Endothelial cell of umbilical vein (primary cell): Measurements from ENCODE around the gene ZNF763. TPM values are rescaled to one million over a fixed set of nuclear protein-coding genes. Genes with fewer than 3 reads are reported as not detected.

Experiments used
- BruUV-seq: library from RNA; stranded (reverse); fragments of 400-500 nt; replicated peaks from 2 replicates; lab custom pipeline; 2021; lab: Mats Ljungman, UMichigan
- CTCF ChIA-PET: fragments of 300-600, 350-600 bp; sonication (Branson Sonifier 250); formaldehyde crosslinking; loops from one replicate; lab custom pipeline; 2021; ENCODE audit warnings: antibody characterized with exemption, inconsistent platforms; lab: Charles Lee
- POLR2A ChIA-PET: fragments of 300-600, 350-600 bp; sonication (Branson Sonifier 250); formaldehyde crosslinking; loops from one replicate; lab custom pipeline; 2021; ENCODE audit warnings: antibody characterized with exemption, inconsistent platforms; lab: Charles Lee
- DNase-seq: peaks from one replicate; pipeline ENCODE4 v3.0.0-alpha.2; 2011; ENCODE audit warnings: low read depth, low spot score
- FAIRE-seq: peaks from 2 replicates; lab custom pipeline; 2011; peaks lifted over from hg19 to GRCh38; lab: Jason Lieb, UNC
- H2AFZ ChIP-seq: 2 replicates; pipeline ENCODE4 v1.6.0; 2012; ENCODE audit warnings: low read depth, low read length, control low read depth, inconsistent platforms
- H3K27ac ChIP-seq: 2 replicates; pipeline ENCODE4 v1.5.1; 2011; ENCODE audit warnings: low read depth, mild to moderate bottlenecking, control low read depth, low read length, moderate library complexity; ENCODE audit not compliant: insufficient read depth
- H3K27me3 ChIP-seq, 2 experiments: 2 replicates each; pipeline versions ENCODE4 v1.6.0 to v1.6.1; 2011; ENCODE audit warnings: low read length in 2 of 2, mixed read lengths in 1 of 2; ENCODE audit not compliant: control insufficient read depth in 2 of 2, insufficient read depth in 2 of 2
- H3K36me3 ChIP-seq, 2 experiments: 2 replicates in 1 of 2; 3 replicates in 1 of 2; pipeline ENCODE4 v1.5.1; 2011; ENCODE audit warnings: low read length in 2 of 2, mild to moderate bottlenecking in 1 of 2, moderate library complexity in 1 of 2; ENCODE audit not compliant: control insufficient read depth in 2 of 2, insufficient read depth in 2 of 2; ENCODE audit errors: extremely low read depth in 1 of 2
- H3K4me1 ChIP-seq: 3 replicates; pipeline ENCODE4 v1.5.1; 2011; ENCODE audit warnings: mild to moderate bottlenecking, low read length; ENCODE audit not compliant: control insufficient read depth, insufficient read depth; ENCODE audit errors: extremely low read depth
- H3K4me2 ChIP-seq: 2 replicates; pipeline ENCODE4 v1.6.1; 2011; ENCODE audit warnings: low read length, control low read depth, mixed read lengths; ENCODE audit not compliant: insufficient read depth
- H3K4me3 ChIP-seq, 3 experiments: fragments of 200-600 bp in 1 of 3; sonication (generic), shearing (Covaris generic) in 1 of 3; replicated peaks in 1 of 3; 2 replicates each; pipeline ENCODE4 v1.5.1; 2011 to 2016; ENCODE audit warnings: control low read depth in 3 of 3, low read length in 3 of 3, mild to moderate bottlenecking in 2 of 3, inconsistent platforms in 1 of 3, low read depth in 1 of 3, moderate library complexity in 1 of 3; ENCODE audit not compliant: insufficient read depth in 1 of 3
- H3K79me2 ChIP-seq: 2 replicates; pipeline ENCODE4 v1.6.0; 2012; ENCODE audit warnings: low read length, inconsistent platforms; ENCODE audit not compliant: control insufficient read depth, insufficient read depth
- H3K9ac ChIP-seq: replicated peaks from 2 replicates; pipeline ENCODE3; 2011; ENCODE audit warnings: low read length, control low read depth; ENCODE audit not compliant: insufficient read depth; ENCODE audit errors: extremely low read depth
- H3K9me1 ChIP-seq: replicated peaks from 3 replicates; pipeline ENCODE4 v1.6.0; 2011; ENCODE audit warnings: mild to moderate bottlenecking, low read length; ENCODE audit not compliant: control insufficient read depth, insufficient read depth; ENCODE audit errors: extremely low read depth
- H3K9me3 ChIP-seq: replicated peaks from 2 replicates; pipeline ENCODE4 v1.5.1; 2012; ENCODE audit warnings: low read length, inconsistent platforms; ENCODE audit not compliant: control insufficient read depth, insufficient read depth
- H4K20me1 ChIP-seq: replicated peaks from 2 replicates; pipeline ENCODE3; 2011; ENCODE audit warnings: mild to moderate bottlenecking, low read length; ENCODE audit not compliant: control insufficient read depth, insufficient read depth; ENCODE audit errors: extremely low read depth
- CTCF ChIP-seq, 2 donors: IDR thresholded peaks; 1 replicate in 1 of 2; 2 replicates in 1 of 2; pipeline ENCODE4 v1.5.1; 2011; ENCODE audit warnings: low read length in 2 of 2, mild to moderate bottlenecking in 2 of 2, moderate library complexity in 2 of 2, control low read depth in 1 of 2, inconsistent platforms in 1 of 2, low read depth in 1 of 2; ENCODE audit not compliant: insufficient read depth in 1 of 2; ENCODE audit errors: extremely low read depth in 1 of 2
- FOS ChIP-seq: IDR thresholded peaks from 2 replicates; pipeline ENCODE4 v1.6.1; 2011; ENCODE audit warnings: mild to moderate bottlenecking, low read length, moderate library complexity, borderline replicate concordance; ENCODE audit not compliant: insufficient read depth
- GATA2 ChIP-seq: IDR thresholded peaks from 2 replicates; pipeline ENCODE4 v1.7.0; 2011; ENCODE audit warnings: low read depth, mild to moderate bottlenecking, moderate library complexity, mixed read lengths, low read length; ENCODE audit not compliant: insufficient read length, insufficient read depth
- MAX ChIP-seq: IDR thresholded peaks from 2 replicates; pipeline ENCODE4 v1.6.1; 2011; ENCODE audit not compliant: insufficient read depth, insufficient read length
- POLR2AphosphoS5 ChIP-seq: IDR thresholded peaks from 2 replicates; pipeline ENCODE4 v1.6.1; 2012; ENCODE audit warnings: low read depth, mild to moderate bottlenecking, control low read depth, low read length, moderate library complexity; ENCODE audit not compliant: insufficient read depth
- dilution Hi-C: fragments of 300-500 bp; cut with MboI; formaldehyde crosslinking; loops from one replicate; pipeline ENCODE4 v1.15.0; 2019; ENCODE audit warnings: low sequenced_read_pairs; ENCODE audit not compliant: extremely low pct_ligation_motif_present
- intact Hi-C: fragments of 100-400 bp; cut with micrococcal nuclease; formaldehyde crosslinking; loops from one replicate; pipeline ENCODE4 v1.10.0; 2022
- polyA plus RNA-seq, 4 experiments: library from polyadenylated mRNA; depleted of rRNA in 3 of 4; stranded (reverse) in 3 of 4; unstranded in 1 of 4; fragments of >200 nt; gene quantifications; 2 replicates each; pipeline versions ENCODE4 v1.2.1 to v1.2.3, GENCODE V29; 2011 to 2012; ENCODE audit warnings: missing spikeins in 1 of 4
- small RNA-seq: library from RNA; depleted of rRNA; stranded (forward); fragments of <200 nt; gene quantifications from one replicate; pipeline ENCODE3, GENCODE V24; 2012; ENCODE audit warnings: low replicate concordance, low read depth; ENCODE audit not compliant: insufficient read depth, insufficient read length
- total RNA-seq: library from RNA; stranded (reverse); gene quantifications from 2 replicates; pipeline ENCODE4 v1.2.3, GENCODE V29; 2021

ZNF763 gene
- total and polyA plus RNA-seq, 2 donors (not counting 3 experiments of a cell fraction or from before 2014, with no cell fraction given): 0.17 to 0.77 TPM

GRCh38 chr19:12015753-12016116 is 50.9 kb downstream of the ZNF763 start:
- FAIRE-seq: no peak
- Histone ChIP-seq H3K4me1 (no peaks in the 10 kb centered on the region), H4K20me1 (no peaks in the 10 kb centered on the region), H2AFZ (no peak overlapping the region), H3K9me1 (no peaks in the 10 kb centered on the region), H3K36me3 (peaks cover 0 to 13% of the 10 kb centered on the region in 2 experiments), H3K9ac (no peak overlapping the region), H3K27ac (no peak overlapping the region), H3K79me2 (no peaks in the 10 kb centered on the region), H3K4me3 (no peak overlapping the region), H3K4me2 (no peak overlapping the region), H3K27me3 (no peaks in the 10 kb centered on the region), H3K9me3 (peaks cover 23% of the 10 kb centered on the region)
- intact Hi-C loops (no loop called here), dilution Hi-C loops (no loop called here)
- ChIA-PET CTCF (no interaction called here), POLR2A (no interaction called here)
- BruUV-seq: no TSS peak
- TF ChIP-seq CTCF (IDR thresholded peaks at IDR 0.05; ENCODE audit: extremely low read depth in 1 of 2, insufficient read depth in 1 of 2, low read depth in 1 of 2, low read length in 2 of 2) (no peak), POLR2AphosphoS5 (no peak), MAX (no peak), GATA2 (no peak), FOS (no peak)
- DNase-seq: no peak

Small RNA genes within 50 kb of the gene (small RNA-seq; reads per million reads assigned to genes)
- gene RNA5SP464 (not detected), gene RNA5SP465 (not detected)

Other genes starting within 250 kb of the ZNF763 start
- gene ZNF823, start 226.1 kb upstream of the ZNF763 start, total RNA-seq: 3.8 and 4.4 TPM in 2 replicates
- gene ZNF823, start 226.1 kb upstream of the ZNF763 start, polyA plus RNA-seq: 1.1 and 1.4 TPM in 2 replicates
- gene ZNF441, start 198.0 kb upstream of the ZNF763 start, total RNA-seq: 2.4 and 4.5 TPM in 2 replicates
- gene ZNF441, start 198.0 kb upstream of the ZNF763 start, polyA plus RNA-seq: 1.2 and 1.9 TPM in 2 replicates
- 0.85 and 1.1 TPM in 2 replicates for gene ZNF491, start 166.5 kb upstream of the ZNF763 start, total RNA-seq
- 0.35 and 0.55 TPM in 2 replicates for gene ZNF491, start 166.5 kb upstream of the ZNF763 start, polyA plus RNA-seq
- 9.1 and 13.3 TPM in 2 replicates for gene ZNF440, start 150.8 kb upstream of the ZNF763 start, total RNA-seq
- gene ZNF440, start 150.8 kb upstream of the ZNF763 start, polyA plus RNA-seq: 1.5 and 2.2 TPM in 2 replicates
- 0.33 TPM in 1 of 2 replicates, not detected in the other for gene ZNF439, start 116.3 kb upstream of the ZNF763 start, total RNA-seq
- gene ZNF439, start 116.3 kb upstream of the ZNF763 start, polyA plus RNA-seq: 0.12 and 0.18 TPM in 2 replicates
- 1.2 and 5.6 TPM in 2 replicates for gene ZNF69, start 77.3 kb upstream of the ZNF763 start, total RNA-seq
- 1.4 and 1.9 TPM in 2 replicates for gene ZNF69, start 77.3 kb upstream of the ZNF763 start, polyA plus RNA-seq
- 6.9 and 7.9 TPM in 2 replicates for gene ZNF700, start 39.9 kb upstream of the ZNF763 start, total RNA-seq
- gene ZNF700, start 39.9 kb upstream of the ZNF763 start, polyA plus RNA-seq: 1.8 and 2.3 TPM in 2 replicates
- gene ZNF433, start 70.6 kb downstream of the ZNF763 start, total RNA-seq: 0.42 and 1.8 TPM in 2 replicates
- gene ZNF433, start 70.6 kb downstream of the ZNF763 start, polyA plus RNA-seq: 1.3 and 2.1 TPM in 2 replicates
- gene ZNF878, start 87.9 kb downstream of the ZNF763 start, total RNA-seq: 0.51 TPM in 1 of 2 replicates, not detected in the other
- gene ZNF878, start 87.9 kb downstream of the ZNF763 start, polyA plus RNA-seq: not detected in 2 replicates
- gene ZNF844, start 99.7 kb downstream of the ZNF763 start, total RNA-seq: 0.90 and 3.8 TPM in 2 replicates
- 0.88 and 0.90 TPM in 2 replicates for gene ZNF844, start 99.7 kb downstream of the ZNF763 start, polyA plus RNA-seq
- gene ZNF20, start 175.3 kb downstream of the ZNF763 start, total RNA-seq: 0.35 and 0.88 TPM in 2 replicates
- gene ZNF20, start 175.3 kb downstream of the ZNF763 start, polyA plus RNA-seq: 0.35 and 0.46 TPM in 2 replicates
- 6.7 and 7.1 TPM in 2 replicates for gene ZNF625, start 191.7 kb downstream of the ZNF763 start, total RNA-seq
- 0.73 and 0.90 TPM in 2 replicates for gene ZNF625, start 191.7 kb downstream of the ZNF763 start, polyA plus RNA-seq
- 3.5 and 4.0 TPM in 2 replicates for gene ZNF136, start 198.1 kb downstream of the ZNF763 start, total RNA-seq
- 0.92 TPM in 2 replicates for gene ZNF136, start 198.1 kb downstream of the ZNF763 start, polyA plus RNA-seq